HuH-7.5 (cell line): Measurements from ENCODE around the gene EPC1.
"Not testable (repeated sequence)": the region's sequence is repeated elsewhere in the genome, so short reads cannot be mapped to it uniquely, and the experiment has no call there.

Source experiments
- DNase-seq: peaks from one replicate; pipeline ENCODE4 v3.0.0; 2011; ENCODE audit warnings: low spot score

The EPC1 gene, protein sequence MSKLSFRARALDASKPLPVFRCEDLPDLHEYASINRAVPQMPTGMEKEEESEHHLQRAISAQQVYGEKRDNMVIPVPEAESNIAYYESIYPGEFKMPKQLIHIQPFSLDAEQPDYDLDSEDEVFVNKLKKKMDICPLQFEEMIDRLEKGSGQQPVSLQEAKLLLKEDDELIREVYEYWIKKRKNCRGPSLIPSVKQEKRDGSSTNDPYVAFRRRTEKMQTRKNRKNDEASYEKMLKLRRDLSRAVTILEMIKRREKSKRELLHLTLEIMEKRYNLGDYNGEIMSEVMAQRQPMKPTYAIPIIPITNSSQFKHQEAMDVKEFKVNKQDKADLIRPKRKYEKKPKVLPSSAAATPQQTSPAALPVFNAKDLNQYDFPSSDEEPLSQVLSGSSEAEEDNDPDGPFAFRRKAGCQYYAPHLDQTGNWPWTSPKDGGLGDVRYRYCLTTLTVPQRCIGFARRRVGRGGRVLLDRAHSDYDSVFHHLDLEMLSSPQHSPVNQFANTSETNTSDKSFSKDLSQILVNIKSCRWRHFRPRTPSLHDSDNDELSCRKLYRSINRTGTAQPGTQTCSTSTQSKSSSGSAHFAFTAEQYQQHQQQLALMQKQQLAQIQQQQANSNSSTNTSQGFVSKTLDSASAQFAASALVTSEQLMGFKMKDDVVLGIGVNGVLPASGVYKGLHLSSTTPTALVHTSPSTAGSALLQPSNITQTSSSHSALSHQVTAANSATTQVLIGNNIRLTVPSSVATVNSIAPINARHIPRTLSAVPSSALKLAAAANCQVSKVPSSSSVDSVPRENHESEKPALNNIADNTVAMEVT

GRCh38 chr10:32346551-32347362 is at the start of gene EPC1:
Gene EPC1, minus strand, starts transcription at chr10:32347158. Its CDS starts 243 bp downstream, at chr10:32346915.
- DNase-seq: peak; percentile 90

DNA sequence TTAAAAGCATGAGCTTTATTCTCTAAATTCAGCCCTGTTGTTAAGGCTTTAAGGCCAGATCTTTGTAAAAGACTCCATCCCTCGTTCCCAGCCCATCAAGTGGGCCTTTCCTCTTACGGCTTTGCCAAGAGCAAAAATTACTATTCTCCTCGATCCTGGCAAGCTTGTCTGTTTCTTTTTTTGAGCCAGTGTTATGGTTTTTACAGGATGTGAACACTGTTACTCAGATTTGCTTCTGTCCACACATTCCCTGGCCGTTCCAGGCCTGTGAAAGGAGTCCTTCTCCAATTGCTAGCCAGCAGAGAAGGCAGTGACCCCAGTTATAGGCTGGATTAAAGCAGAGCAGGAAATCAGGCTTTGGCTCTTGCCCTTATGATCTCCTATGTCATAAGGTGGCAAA is 47.0 kb upstream of the EPC1 start:
- no peak for DNase-seq

DNA sequence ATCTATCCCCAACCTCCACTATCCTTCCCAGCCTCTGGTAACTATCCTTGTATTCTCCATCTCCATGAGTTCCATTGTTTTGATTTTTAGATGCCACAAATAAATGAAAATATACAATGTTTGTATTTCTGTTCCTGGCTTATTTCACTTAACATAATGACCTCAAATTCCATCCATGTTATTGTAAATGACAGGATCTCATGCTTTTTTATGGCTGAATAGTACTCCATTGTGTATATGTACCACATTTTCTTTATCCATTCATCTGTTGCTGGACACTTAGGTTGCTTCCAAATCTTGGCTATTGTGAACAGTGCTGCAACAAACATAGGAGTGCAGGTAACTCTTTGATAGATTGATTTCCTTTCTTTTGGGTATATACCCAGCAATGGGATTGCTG is 45.3 kb upstream of the EPC1 start:
- not testable (repeated sequence) for DNase-seq

DNA sequence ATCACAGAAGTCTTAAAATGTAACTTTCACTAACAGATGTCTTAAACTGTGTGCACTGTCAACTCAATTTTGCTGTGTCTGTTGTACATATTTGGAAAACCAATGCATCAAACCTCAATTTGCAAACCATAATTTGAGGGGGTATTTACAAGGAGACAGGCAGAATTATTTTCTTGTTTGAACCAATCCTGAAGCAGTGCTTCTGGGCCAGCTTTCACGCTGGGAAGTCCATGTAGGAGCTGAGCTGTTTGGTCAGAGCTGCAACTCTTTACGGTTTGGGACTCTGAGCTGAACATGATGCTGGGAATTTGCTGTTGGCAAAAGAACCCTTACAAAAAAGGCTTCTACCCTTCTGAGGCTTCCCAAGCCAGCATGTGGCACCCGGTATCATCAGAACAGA is 43.2 kb upstream of the EPC1 start:
- DNase-seq: no peak

GRCh38 chr10:32388258-32389027 is 41.5 kb upstream of the EPC1 start:
- no peak for DNase-seq

DNA sequence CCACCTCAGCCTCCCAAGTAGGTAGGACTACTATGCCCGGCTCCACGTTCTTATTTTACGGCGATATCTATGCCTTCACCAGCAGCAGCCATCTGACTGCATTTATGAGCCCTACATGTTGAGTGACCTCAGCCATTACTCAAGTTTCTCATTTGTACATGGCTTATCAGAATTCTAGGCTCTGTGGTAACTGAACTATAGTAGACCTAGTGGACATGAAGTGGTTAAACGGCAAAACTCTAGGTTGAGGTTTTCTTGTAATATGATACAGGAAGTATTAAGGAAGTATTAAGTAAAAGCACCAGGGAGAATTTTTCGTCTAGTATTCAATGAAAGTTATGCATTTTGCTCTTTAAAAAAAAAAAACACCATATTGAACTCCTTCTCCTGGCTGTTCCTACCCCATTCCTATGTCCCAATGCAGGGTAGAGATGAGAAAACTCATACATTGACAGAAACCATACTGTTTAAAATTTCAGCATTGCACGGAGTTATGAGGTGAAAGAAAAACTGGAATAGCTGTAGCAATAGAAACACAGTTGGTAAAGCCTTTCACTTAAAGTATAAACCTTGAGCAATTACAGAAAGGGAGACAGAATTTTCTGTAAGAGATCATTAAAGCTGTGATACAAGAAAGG is 39.8 kb upstream of the EPC1 start:
- no peak for DNase-seq

DNA sequence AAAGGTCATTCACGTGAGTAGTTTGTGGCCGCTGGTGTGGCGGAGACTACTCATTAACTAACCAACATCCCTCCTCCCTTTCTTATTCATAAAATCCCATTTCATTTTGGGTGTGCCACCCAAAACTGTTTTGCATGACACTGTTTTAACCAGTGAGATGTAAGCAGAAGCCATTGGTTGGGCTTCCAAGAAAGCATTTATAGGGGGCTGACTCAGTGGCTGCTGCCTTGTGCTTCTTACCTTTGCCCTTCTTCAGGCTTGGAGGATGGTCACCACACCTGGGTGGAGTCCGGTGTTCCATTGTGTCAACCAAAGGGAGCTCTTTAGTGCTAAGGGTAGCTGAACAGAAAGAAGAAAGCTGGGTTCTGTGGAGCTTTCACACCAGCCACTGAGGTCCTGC is 37.2 kb upstream of the EPC1 start:
- no peak for DNase-seq

GRCh38 chr10:32381165-32381564 is 34.2 kb upstream of the EPC1 start:
- no peak for DNase-seq

DNA sequence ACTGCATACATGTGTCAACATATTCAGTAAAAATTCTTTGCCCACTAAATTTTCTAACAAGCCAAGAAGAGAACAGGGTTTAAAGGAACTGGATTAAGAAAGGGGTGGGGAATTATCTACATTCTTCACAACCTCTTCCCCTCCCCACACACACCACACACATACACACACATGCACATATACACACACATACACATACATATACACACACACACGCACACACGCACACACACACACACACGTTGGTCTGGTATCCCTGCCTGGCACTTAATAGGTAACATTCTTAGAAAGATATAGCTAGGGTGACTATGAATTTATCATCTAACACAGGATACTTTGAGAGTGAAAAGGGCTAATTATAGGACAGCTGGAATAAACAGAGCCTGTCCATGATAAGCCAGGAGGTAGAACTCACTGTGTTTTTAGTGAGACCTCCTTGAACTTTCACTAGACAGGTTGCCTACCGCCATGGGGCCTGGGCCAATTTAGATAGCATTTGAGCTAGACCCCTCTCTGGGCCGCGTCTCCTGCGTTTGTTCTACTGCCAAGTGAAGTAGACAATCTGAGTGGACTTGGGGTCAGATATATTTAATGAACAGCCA is 33.1 kb upstream of the EPC1 start:
- DNase-seq: no peak

GRCh38 chr10:32379318-32379949 is 32.5 kb upstream of the EPC1 start:
- DNase-seq: no peak

GRCh38 chr10:32378363-32379317 is 31.7 kb upstream of the EPC1 start:
- peak; percentile 42 for DNase-seq

DNA sequence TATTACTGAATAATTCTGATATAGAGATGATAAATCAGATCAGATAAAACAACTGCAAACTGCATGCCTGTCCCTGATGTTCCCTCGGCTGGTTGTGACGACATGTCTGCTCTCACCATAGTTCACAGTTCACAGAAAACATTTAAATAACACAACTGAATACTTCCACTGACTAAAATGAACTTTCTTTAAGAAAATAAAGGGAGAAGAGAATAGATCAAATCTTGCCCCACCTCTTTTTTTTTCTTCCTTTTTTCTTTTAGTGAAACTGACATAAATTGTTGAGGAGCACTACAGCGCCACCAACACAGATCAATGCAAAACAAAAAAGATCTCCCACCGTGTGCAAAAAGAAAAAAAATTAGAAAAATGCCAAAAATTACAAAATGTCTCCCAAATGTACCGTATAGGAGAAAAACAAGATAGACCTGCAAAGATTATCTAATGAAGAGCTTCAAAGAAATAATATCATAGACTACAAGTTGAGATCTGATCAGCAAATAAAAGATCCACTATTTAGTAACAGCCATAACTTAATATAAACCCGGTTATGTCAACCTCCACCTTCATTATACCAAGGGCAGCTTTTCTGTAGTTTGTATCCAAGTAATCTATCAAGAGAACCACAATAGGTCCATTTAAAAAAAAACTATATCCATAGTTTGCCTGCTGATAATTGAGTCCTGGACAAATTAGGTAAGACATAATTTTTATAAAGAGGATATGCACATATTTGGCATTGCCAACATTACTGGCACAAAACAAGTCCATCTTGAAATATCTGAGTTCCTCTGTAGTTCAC is 30.7 kb upstream of the EPC1 start:
- DNase-seq: no peak

- no peak for DNase-seq
These were observed 29.8 kb upstream of the EPC1 start for GRCh38 chr10:32376771-32377170.

GRCh38 chr10:32376097-32376496 is 29.1 kb upstream of the EPC1 start:
- no peak for DNase-seq

DNA sequence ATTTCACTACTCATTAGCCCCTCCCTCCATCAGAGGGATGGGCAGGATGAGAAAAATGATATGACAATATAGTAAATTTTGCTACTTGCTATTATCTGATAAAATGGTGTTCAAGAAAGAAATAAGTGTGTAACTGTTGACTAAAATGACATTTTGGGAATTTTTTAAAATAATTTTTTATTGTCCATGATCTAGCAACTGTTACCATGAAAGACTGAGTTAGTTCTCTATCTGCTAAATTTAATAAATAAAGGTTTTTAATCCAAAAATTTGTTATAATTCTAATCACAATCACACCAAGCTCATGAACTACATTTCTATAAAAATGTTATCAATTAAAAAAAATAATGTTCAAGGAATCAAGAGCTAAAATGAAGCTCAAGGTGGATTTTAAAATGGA is 28.7 kb upstream of the EPC1 start:
- no peak for DNase-seq

GRCh38 chr10:32374605-32375004 is 27.6 kb upstream of the EPC1 start:
- DNase-seq: no peak

DNA sequence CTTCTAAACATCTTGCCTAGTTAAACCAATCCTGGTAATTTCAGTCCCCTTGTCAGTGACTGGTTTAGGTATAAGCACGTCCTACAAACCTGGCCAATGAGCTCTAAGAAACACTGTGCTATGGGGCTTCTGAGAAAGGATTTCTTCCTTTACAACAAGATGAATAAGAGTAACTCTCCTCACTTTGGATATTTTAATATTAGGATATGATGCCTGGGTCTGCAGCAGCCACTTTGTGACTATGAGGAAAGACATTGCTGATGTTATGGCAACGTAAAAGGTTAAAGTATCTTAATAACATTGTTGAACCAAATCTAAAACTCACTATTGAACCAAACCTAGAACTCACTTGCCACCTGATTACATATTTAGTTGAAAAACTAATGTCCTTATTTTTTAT is 26.5 kb upstream of the EPC1 start:
- no peak for DNase-seq

GRCh38 chr10:32373031-32373430 is 26.1 kb upstream of the EPC1 start:
- no peak for DNase-seq
